CD4-positive, alpha-beta T cell (primary cell): Measurements from ENCODE around the gene C7orf33. TPM values are rescaled to one million over a fixed set of nuclear protein-coding genes. Genes with fewer than 3 reads are reported as not detected.

Experiments used
- ATAC-seq: fragments of 200-7000 bp; cut with Tn5 transposase; one replicate; pipeline ENCODE4 v1.10.0; 2022; ENCODE audit warnings: mild to moderate bottlenecking; ENCODE audit not compliant: poor library complexity
- CTCF ChIA-PET: fragments of 350-600 bp; sonication (Branson Sonifier 250); formaldehyde crosslinking; loops from one replicate; lab custom pipeline; 2021; ENCODE audit warnings: antibody characterized with exemption, inconsistent platforms; lab: Charles Lee
- POLR2A ChIA-PET: fragments of 350-600 bp; sonication (Branson Sonifier 250); formaldehyde crosslinking; loops from one replicate; lab custom pipeline; 2021; ENCODE audit warnings: antibody characterized with exemption, inconsistent platforms; lab: Charles Lee
- DNase-seq, 14 experiments: peaks; one replicate each; pipeline ENCODE4 v3.0.0-alpha.2; 2013 to 2020; ENCODE audit warnings: mixed read lengths in 2 of 14
- H3K27ac ChIP-seq, 2 donors: one replicate each; pipeline versions ENCODE4 v1.5.1 to v1.7.0; 2013; ENCODE audit warnings: low read length in 2 of 2, low read depth in 1 of 2, mild to moderate bottlenecking in 1 of 2
- H3K27me3 ChIP-seq, 2 experiments: 1 replicate in 1 of 2; 2 replicates in 1 of 2; pipeline versions ENCODE4 v1.6.1 to v1.7.0; 2013; ENCODE audit warnings: low read length in 2 of 2, control low read depth in 1 of 2, mild to moderate bottlenecking in 1 of 2, moderate library complexity in 1 of 2; ENCODE audit not compliant: insufficient read depth in 2 of 2, control insufficient read depth in 1 of 2
- H3K36me3 ChIP-seq: one replicate; pipeline ENCODE4 v1.6.1; 2013; ENCODE audit warnings: low read length, control low read depth; ENCODE audit not compliant: insufficient read depth
- H3K4me1 ChIP-seq: one replicate; pipeline ENCODE4 v1.6.1; 2013; ENCODE audit warnings: low read length, control low read depth; ENCODE audit not compliant: insufficient read depth
- H3K4me3 ChIP-seq: one replicate; pipeline ENCODE4 v1.5.1; 2013; ENCODE audit warnings: mild to moderate bottlenecking, low read length, moderate library complexity
- H3K9me3 ChIP-seq, 2 experiments: 1 replicate in 1 of 2; 2 replicates in 1 of 2; pipeline versions ENCODE4 v1.6.1 to v1.7.0; 2013; ENCODE audit warnings: low read length in 2 of 2, mild to moderate bottlenecking in 2 of 2, control low read depth in 1 of 2, moderate library complexity in 1 of 2; ENCODE audit not compliant: control insufficient read depth in 1 of 2, insufficient read depth in 1 of 2
- H3K27ac Mint-ChIP-seq: one replicate; pipeline ENCODE4 v1.8.0; 2020; ENCODE audit warnings: mixed read lengths
- H3K27me3 Mint-ChIP-seq: one replicate; pipeline ENCODE4 v1.8.0; 2021; ENCODE audit warnings: mixed read lengths
- H3K36me3 Mint-ChIP-seq: one replicate; pipeline ENCODE4 v1.8.0; 2021; ENCODE audit warnings: low read depth, mixed read lengths
- H3K4me1 Mint-ChIP-seq: one replicate; pipeline ENCODE4 v1.8.0; 2021; ENCODE audit warnings: low read depth, mixed read lengths
- H3K4me3 Mint-ChIP-seq: one replicate; pipeline ENCODE4 v1.8.0; 2020; ENCODE audit warnings: mild to moderate bottlenecking, mixed read lengths
- H3K9me3 Mint-ChIP-seq: one replicate; pipeline ENCODE4 v1.8.0; 2020; ENCODE audit warnings: mixed read lengths
- intact Hi-C, 2 experiments: fragments of 100-400 bp; cut with DNase I in 1 of 2; cut with micrococcal nuclease in 1 of 2; formaldehyde crosslinking; loops; one replicate each; pipeline versions ENCODE4 v1.15.1 to v1.9.0; 2023 to 2025; cut with DNase I, micrococcal nuclease
- total RNA-seq, 174 experiments: library from RNA in 2 of 174; stranded (reverse) in 2 of 174; gene quantifications; one replicate each; pipeline ENCODE4 v1.2.3 and lab custom pipeline; 2021 to 2026
- TF ChIP-seq, protein P1 (sequence below): fragments of 200-600 bp; IDR thresholded peaks from one replicate; pipeline ENCODE4 v1.8.0; 2022; ENCODE audit warnings: antibody characterized with exemption, mild to moderate bottlenecking

C7orf33 gene
- total RNA-seq, 2 experiments from 2014 or later: not detected

DNA sequence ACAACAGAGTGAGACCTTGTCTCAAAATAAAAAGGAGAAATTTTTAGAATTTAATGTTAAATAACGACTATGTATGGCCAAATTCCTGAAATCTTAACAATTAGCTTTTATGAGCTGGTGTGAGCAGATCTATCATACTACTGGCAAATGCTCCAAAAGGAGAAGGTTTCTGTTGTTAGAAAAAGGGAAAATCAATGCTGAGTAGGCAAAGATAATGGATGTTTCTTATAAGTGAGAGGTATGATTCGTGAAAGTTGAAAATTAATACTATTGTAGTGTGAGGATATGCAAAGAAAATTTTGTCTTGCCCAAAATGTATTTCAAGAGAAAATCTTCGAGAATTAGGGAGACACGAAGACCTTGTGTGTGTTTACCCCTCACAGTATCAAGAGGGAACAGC, 67.4 kb downstream of the C7orf33 start:
- Histone ChIP-seq H3K4me1 (no peaks in the 10 kb centered on the region), H3K27ac (no peak overlapping the region), H3K36me3 (no peaks in the 10 kb centered on the region), H3K4me3 (no peak overlapping the region), H3K9me3 (no peaks in the 10 kb centered on the region), H3K27me3 (no peaks in the 10 kb centered on the region)
- DNase-seq (no peak), ATAC-seq (no peak)
- Mint-ChIP-seq H3K36me3 (no peaks in the 10 kb centered on the region), H3K9me3 (no peaks in the 10 kb centered on the region), H3K4me1 (no peaks in the 10 kb centered on the region), H3K27me3 (no peaks in the 10 kb centered on the region), H3K4me3 (no peak overlapping the region), H3K27ac (no peak overlapping the region)
- TF ChIP-seq, protein P1, sequence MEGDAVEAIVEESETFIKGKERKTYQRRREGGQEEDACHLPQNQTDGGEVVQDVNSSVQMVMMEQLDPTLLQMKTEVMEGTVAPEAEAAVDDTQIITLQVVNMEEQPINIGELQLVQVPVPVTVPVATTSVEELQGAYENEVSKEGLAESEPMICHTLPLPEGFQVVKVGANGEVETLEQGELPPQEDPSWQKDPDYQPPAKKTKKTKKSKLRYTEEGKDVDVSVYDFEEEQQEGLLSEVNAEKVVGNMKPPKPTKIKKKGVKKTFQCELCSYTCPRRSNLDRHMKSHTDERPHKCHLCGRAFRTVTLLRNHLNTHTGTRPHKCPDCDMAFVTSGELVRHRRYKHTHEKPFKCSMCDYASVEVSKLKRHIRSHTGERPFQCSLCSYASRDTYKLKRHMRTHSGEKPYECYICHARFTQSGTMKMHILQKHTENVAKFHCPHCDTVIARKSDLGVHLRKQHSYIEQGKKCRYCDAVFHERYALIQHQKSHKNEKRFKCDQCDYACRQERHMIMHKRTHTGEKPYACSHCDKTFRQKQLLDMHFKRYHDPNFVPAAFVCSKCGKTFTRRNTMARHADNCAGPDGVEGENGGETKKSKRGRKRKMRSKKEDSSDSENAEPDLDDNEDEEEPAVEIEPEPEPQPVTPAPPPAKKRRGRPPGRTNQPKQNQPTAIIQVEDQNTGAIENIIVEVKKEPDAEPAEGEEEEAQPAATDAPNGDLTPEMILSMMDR: no peak
- ChIA-PET CTCF (no interaction called here), POLR2A (interaction anchor here (0.6 kb wide), 1 partner anchor 235 kb away, joined by 4 read pairs; no protein-coding TSS in a partner anchor)
- intact Hi-C loops: no loop called here

DNA sequence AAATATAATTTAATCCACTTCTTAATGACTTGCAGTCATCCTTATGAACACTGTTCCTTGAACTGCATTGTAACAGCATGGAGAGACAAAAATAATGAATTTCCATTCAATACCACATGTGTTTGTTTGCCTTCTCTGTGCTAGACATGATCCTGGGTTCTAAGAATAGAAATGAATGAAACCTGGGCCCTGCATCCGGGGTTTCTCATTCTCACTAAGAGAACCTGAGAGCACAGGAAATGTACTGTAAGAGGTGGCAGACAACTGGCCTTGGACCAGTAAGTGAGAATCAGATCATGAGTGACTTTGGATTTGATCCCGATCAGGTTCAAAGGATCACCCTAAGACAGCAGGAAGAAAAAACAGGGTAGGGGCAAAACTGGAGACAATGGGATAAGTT, 70.9 kb downstream of the C7orf33 start:
- ATAC-seq: no peak

DNA sequence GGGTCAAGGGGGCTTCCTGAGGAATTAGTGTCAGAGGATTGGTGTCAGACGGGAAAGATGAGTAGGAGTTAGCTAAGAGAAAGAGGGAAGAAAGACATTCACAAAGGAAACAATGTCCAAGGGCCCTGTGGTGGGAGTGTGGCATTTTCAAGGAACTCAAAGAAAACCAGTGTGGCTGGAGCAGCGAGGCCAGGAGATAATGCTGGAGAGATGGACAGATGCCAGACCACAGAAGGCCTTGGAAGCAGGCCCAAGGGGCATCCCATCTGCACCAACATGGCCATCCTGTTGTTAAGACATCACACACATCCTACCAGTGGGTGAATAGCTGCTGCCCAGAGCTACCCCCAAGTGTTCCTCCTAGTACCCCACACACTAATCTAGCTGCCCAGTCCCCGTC, 72.1 kb downstream of the C7orf33 start:
- TF ChIP-seq, protein P1: no peak
- no peaks in the 10 kb centered on the region for H3K27me3 ChIP-seq
- H3K36me3 ChIP-seq: no peaks in the 10 kb centered on the region
- H3K27ac Mint-ChIP-seq: no peak overlapping the region
- ChIA-PET CTCF (no interaction called here), POLR2A (no interaction called here)
- H3K9me3 Mint-ChIP-seq: no peaks in the 10 kb centered on the region
- H3K36me3 Mint-ChIP-seq: no peaks in the 10 kb centered on the region
- H3K9me3 ChIP-seq: no peaks in the 10 kb centered on the region
- H3K4me3 Mint-ChIP-seq: no peak overlapping the region
- H3K4me1 Mint-ChIP-seq: no peaks in the 10 kb centered on the region
- H3K4me1 ChIP-seq: no peaks in the 10 kb centered on the region
- H3K27ac ChIP-seq: no peak overlapping the region
- ATAC-seq: no peak
- no peak overlapping the region for H3K4me3 ChIP-seq
- H3K27me3 Mint-ChIP-seq: no peaks in the 10 kb centered on the region
- intact Hi-C loops: no loop called here
- DNase-seq: no peak

More for the DNA sequence above, 70.9 kb downstream of the C7orf33 start:
- DNase-seq: no peak
- Mint-ChIP-seq H3K4me1 (no peaks in the 10 kb centered on the region), H3K27me3 (no peaks in the 10 kb centered on the region), H3K4me3 (no peak overlapping the region), H3K36me3 (no peaks in the 10 kb centered on the region), H3K9me3 (no peaks in the 10 kb centered on the region), H3K27ac (no peak overlapping the region)
- ChIA-PET CTCF (no interaction called here), POLR2A (no interaction called here)
- intact Hi-C loops: no loop called here
- TF ChIP-seq, protein P1: no peak
- H3K4me1 ChIP-seq: no peaks in the 10 kb centered on the region
- H3K27ac ChIP-seq: no peak overlapping the region
- H3K4me3 ChIP-seq: no peak overlapping the region
- no peaks in the 10 kb centered on the region for H3K27me3 ChIP-seq
- no peaks in the 10 kb centered on the region for H3K9me3 ChIP-seq
- H3K36me3 ChIP-seq: no peaks in the 10 kb centered on the region
